NCI-H2107 treated with DMSO at 0.1 percent for 48 hours (cell line): ENCODE data around the gene MOB3B.

Experiments used
- DNase-seq: peaks from one replicate; lab custom pipeline; 2025; ENCODE audit not compliant: unreplicated experiment; lab: John Stamatoyannopoulos, UW

Gene MOB3B

GRCh38 chr9:27394154-27394825, 135.3 kb downstream of the MOB3B start:
- no peak for DNase-seq

DNA sequence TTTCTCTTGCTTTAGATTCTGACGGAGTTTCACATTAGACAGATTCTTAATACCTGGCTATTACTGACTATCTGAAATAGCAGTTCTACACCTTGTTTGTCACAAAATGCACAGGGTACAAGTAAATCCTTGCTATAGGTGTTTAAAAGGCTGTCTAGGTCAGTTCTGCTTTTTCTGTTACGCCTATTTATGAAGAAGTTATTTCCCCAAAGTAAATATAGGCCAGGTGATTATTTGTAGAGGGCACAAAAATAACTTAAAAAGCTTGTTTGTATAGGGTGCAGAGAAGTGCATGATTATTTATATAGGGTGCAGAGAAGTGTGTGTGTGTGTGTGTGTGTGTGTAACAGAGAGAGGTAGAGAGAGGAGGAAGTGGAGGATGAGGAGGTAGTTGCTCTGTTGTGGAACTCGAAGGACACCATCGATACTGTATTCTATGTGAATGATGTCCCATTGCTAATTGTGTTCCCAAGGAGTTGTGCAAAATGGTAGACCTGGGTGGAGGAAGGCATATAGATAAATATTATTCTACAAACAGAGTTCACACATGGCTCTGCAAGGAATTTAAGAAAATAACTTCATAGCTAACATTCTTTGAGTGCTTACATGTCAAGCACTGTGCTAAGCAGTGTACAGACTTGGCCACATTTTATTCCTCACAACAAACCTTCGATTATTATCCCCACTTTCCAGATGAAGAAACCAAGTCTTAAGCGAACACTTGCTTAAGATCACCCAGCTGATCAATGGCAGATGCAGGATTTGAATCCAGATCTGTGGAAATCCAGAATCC, 136.4 kb downstream of the MOB3B start:
- DNase-seq = no peak

GRCh38 chr9:27392451-27392850, 137.2 kb downstream of the MOB3B start:
- DNase-seq = no peak

GRCh38 chr9:27391040-27391895, 138.3 kb downstream of the MOB3B start:
- DNase-seq = no peak

DNA sequence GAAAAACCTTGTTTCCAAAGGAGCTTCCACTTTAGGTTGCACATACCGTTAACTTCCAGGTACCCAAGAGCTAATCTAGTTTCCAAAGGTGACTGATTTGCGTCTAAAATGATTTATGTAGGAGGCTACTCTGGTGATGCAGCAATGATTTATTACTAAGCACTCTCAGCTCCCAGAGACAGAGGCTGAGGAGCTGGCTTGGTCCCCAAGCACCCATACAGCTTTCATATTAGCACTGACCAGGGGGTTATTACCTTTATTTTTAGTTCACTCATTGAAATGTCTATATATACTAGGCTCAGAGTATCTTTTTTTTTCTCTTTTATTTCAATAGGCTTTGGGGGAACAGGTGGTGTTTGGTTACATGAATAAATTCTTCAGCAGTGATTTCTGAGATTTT, 141.5 kb downstream of the MOB3B start:
- DNase-seq = no peak

- no peak for DNase-seq
These were observed 141.9 kb downstream of the MOB3B start for GRCh38 chr9:27387722-27388121.

- no peak for DNase-seq
These were observed 143.0 kb downstream of the MOB3B start for GRCh38 chr9:27386571-27387091.

- no peak for DNase-seq
These were observed 143.8 kb downstream of the MOB3B start for GRCh38 chr9:27385606-27386322.

- DNase-seq = no peak
These were observed 145.2 kb downstream of the MOB3B start for GRCh38 chr9:27384262-27385014.

DNA sequence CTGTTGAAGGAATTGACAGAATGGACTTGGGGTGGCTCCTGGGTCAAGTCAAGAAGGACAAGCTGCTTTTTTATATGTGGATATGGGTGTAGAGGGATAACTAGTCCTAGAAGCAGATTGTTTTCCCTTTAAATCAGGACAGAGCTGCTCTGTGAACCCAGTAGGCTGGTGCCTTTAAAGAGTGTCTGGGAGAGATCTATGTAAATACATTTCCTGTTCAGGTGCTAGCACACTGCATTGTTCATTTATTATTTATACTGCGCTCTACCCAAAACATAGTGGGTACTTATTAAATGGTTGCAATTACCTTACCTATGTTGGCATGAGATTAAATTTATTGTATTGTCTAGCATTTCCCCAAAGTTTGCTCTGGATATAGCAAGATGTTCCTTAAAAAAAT, 146.1 kb downstream of the MOB3B start:
- DNase-seq = no peak

GRCh38 chr9:27382975-27383374, 146.6 kb downstream of the MOB3B start:
- no peak for DNase-seq

DNA sequence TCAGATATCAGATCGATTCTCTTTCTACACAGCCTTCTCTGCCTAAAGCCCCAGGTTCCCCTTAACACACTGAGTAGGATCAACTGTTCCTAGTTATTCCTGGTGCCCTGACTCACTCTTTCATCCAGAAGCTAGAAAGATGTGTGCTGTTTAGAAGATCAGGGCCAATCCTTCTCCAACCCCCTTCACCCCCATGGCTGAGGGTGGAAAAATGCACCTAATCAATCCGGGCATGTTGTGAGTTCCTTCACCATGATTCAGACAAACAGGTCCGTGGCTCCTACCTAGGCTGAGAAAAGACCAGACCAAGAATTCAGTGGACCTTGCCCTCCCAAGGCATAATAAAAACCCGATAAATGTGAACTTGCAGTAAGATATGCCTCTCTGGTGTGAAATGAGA, 147.3 kb downstream of the MOB3B start:
- no peak for DNase-seq

DNA sequence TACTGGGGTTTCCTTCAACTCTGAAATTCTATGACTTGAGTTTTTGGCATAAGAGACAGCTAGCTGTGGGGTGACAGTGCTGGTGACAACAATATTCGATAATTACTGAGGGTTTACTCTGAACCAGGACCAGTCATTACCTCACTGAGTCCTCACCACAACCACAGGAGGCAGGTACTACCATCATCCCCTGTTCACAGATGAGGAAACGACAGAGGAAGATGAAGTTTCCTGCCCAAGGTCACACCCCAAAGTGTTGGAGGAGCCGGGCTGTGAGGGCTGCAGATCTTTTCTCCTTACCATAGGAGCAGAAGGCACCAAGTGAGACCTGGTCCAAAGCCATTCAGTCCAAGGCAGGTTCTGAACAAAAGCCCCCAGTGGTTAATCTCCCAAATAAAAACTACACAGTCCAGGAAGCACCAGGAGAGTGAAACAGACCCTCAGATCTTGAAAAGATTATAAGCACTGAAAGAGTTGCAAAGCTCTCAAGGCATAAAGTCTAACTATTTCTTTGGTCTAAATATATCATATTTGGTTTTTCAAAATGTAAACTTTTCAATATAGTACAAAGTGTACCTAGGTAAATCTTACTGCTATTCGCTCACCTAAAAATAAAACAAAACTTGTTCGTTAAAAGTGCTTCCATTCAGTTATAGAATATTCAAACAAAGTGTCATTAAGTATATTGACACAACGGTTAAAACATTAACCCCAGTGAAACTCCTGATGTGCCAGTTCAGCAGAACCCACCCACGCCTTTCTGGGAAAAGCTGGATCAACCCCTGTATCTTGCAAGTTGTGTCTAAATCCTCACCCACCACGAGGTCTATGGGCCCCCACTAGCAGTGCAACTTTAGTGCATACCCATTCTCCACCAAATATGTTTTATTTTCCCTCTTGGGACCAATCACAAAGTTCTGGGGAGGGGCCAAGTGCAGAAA, 150.0 kb downstream of the MOB3B start:
- DNase-seq = no peak

DNA sequence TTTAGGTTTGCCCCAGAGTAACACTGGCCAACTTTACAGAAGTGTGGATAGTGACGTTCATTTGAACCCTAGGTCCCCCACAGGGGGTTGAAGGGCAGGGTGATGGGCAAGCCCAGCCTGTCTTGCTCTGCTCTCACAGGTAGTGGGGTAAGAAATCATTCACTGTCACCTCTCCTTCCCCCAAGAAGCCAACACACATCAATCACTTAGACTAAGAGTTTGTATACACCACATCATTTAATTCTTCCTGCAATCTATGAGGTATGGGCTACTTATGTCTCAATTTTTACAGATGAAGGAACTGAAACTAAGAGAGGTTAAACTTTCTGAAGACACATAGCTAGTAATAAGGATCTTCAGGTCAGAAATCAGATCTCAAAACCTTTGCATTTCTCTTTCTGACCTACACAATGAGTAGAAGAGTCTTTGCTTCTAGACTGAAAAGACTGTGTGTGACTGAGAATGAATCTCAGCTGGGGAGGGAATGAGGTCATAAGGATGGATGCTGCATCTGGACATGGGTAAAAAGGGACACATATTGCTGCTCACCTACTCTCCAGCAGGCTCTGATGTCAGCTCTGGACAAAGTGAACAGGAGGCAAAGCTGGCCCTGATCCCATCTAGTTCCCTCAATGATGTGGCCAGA, 151.7 kb downstream of the MOB3B start:
- DNase-seq = no peak

GRCh38 chr9:27377147-27377807, 152.3 kb downstream of the MOB3B start:
- no peak for DNase-seq

DNA sequence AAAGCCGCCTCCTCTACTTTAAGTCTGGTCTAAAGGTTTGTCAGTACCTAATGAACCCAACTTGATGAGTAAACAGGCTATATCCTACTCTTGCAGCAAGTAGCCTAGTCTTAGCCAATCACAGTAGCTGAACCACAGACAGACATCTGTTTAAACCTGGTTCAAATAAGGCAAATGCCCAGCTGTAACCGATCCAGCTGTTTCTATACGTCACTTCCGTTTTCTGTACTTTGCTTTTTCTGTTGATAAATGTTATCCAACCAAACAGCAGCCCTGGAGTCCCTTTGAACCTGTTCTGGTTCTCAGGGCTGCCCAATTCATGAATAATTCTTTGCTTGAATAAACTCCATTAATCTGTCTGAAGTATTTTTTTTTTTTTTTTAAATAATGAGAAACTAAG, 155.8 kb downstream of the MOB3B start:
- no peak for DNase-seq

- DNase-seq = no peak
These were observed 157.0 kb downstream of the MOB3B start for GRCh38 chr9:27372615-27373014.

GRCh38 chr9:27371382-27371781, 158.2 kb downstream of the MOB3B start:
- DNase-seq = no peak
